H9 (cell line): ENCODE results near the gene CCDC34. TPM values are rescaled to one million over a fixed set of nuclear protein-coding genes. Genes with fewer than 3 reads are reported as not detected.

Experiments
- DNase-seq: peaks from one replicate; pipeline ENCODE4 v3.0.0-alpha.2; 2017
- H2AFZ ChIP-seq: one replicate; pipeline ENCODE4 v1.6.1; 2013; ENCODE audit warnings: mild to moderate bottlenecking, low read length, control low read depth, moderate library complexity
- H2AK5ac ChIP-seq: 2 replicates; pipeline ENCODE4 v1.6.1; 2013; ENCODE audit warnings: low read length, control low read depth, mixed read lengths; ENCODE audit not compliant: insufficient read length
- H2BK120ac ChIP-seq: one replicate; pipeline ENCODE4 v1.6.1; 2013; ENCODE audit warnings: low read depth, mild to moderate bottlenecking, low read length, control low read depth, inconsistent platforms; ENCODE audit not compliant: poor library complexity, severe bottlenecking
- H2BK12ac ChIP-seq: 2 replicates; pipeline ENCODE4 v1.6.1; 2013; ENCODE audit warnings: low read length, control low read depth, mixed read lengths, low read depth; ENCODE audit not compliant: insufficient read length
- H2BK15ac ChIP-seq: 2 replicates; pipeline ENCODE4 v1.6.1; 2013; ENCODE audit warnings: low read depth, low read length, control low read depth
- H2BK20ac ChIP-seq: one replicate; pipeline ENCODE4 v1.6.1; 2013; ENCODE audit warnings: low read depth, mild to moderate bottlenecking, low read length, control low read depth, inconsistent platforms; ENCODE audit not compliant: poor library complexity, severe bottlenecking
- H2BK5ac ChIP-seq: 2 replicates; pipeline ENCODE4 v1.6.1; 2013; ENCODE audit warnings: low read length, control low read depth, mixed read lengths; ENCODE audit not compliant: insufficient read length
- H3K14ac ChIP-seq: 2 replicates; pipeline ENCODE4 v1.6.1; 2013; ENCODE audit warnings: low read length, control low read depth; ENCODE audit not compliant: insufficient read depth
- H3K18ac ChIP-seq: 2 replicates; pipeline ENCODE4 v1.6.1; 2013; ENCODE audit warnings: low read depth, mild to moderate bottlenecking, mixed read lengths, low read length, control low read depth; ENCODE audit not compliant: insufficient read length
- H3K23ac ChIP-seq: 2 replicates; pipeline ENCODE4 v1.6.1; 2013; ENCODE audit warnings: low read length, control low read depth, mixed read lengths, low read depth; ENCODE audit not compliant: insufficient read length
- H3K23me2 ChIP-seq: 2 replicates; pipeline ENCODE4 v1.6.1; 2013; ENCODE audit warnings: low read depth, mild to moderate bottlenecking, mixed read lengths, low read length, control low read depth; ENCODE audit not compliant: insufficient read length, poor library complexity, severe bottlenecking
- H3K27ac ChIP-seq: 2 replicates; pipeline ENCODE4 v1.5.1; 2013; ENCODE audit warnings: low read length, control low read depth, mixed read lengths, low read depth; ENCODE audit not compliant: insufficient read length
- H3K27me3 ChIP-seq: 2 replicates; pipeline ENCODE4 v1.6.1; 2013; ENCODE audit warnings: low read length, control low read depth, inconsistent platforms; ENCODE audit not compliant: insufficient read depth
- H3K4ac ChIP-seq: 2 replicates; pipeline ENCODE4 v1.6.1; 2013; ENCODE audit warnings: low read depth, mild to moderate bottlenecking, control low read depth, inconsistent platforms, low read length, moderate library complexity
- H3K4me1 ChIP-seq: 2 replicates; pipeline ENCODE4 v1.6.1; 2013; ENCODE audit warnings: low read length, control low read depth, inconsistent platforms; ENCODE audit not compliant: insufficient read depth
- H3K4me2 ChIP-seq: 2 replicates; pipeline ENCODE4 v1.6.1; 2013; ENCODE audit warnings: low read length, control low read depth, mixed read lengths; ENCODE audit not compliant: insufficient read length, insufficient read depth
- H3K56ac ChIP-seq: 2 replicates; pipeline ENCODE4 v1.6.1; 2013; ENCODE audit warnings: low read depth, mild to moderate bottlenecking, mixed read lengths, low read length, control low read depth; ENCODE audit not compliant: insufficient read length
- H3K79me1 ChIP-seq: 2 replicates; pipeline ENCODE4 v1.6.1; 2013; ENCODE audit warnings: low read depth, mild to moderate bottlenecking, moderate library complexity, low read length, control low read depth, inconsistent platforms; ENCODE audit not compliant: insufficient read depth, poor library complexity, severe bottlenecking
- H3K79me2 ChIP-seq: 2 replicates; pipeline ENCODE4 v1.6.1; 2013; ENCODE audit warnings: low read length, control low read depth, inconsistent platforms; ENCODE audit not compliant: insufficient read depth
- H3K9ac ChIP-seq: 2 replicates; pipeline ENCODE4 v1.6.1; 2013; ENCODE audit warnings: low read length, control low read depth, mixed read lengths; ENCODE audit not compliant: insufficient read length; ENCODE audit errors: extremely low read depth
- H3K9me3 ChIP-seq: one replicate; pipeline ENCODE4 v1.6.1; 2013; ENCODE audit warnings: low read depth, low read length, inconsistent platforms; ENCODE audit not compliant: control insufficient read depth
- H3T11ph ChIP-seq: one replicate; pipeline ENCODE4 v1.6.1; 2013; ENCODE audit warnings: mild to moderate bottlenecking, low read length, control low read depth, inconsistent platforms
- H4K20me1 ChIP-seq: one replicate; pipeline ENCODE4 v1.6.1; 2013; ENCODE audit not compliant: control insufficient read depth, insufficient read length, insufficient read depth
- H4K5ac ChIP-seq: 2 replicates; pipeline ENCODE4 v1.6.1; 2013; ENCODE audit warnings: low read depth, mild to moderate bottlenecking, mixed read lengths, low read length, control low read depth; ENCODE audit not compliant: insufficient read length
- H4K8ac ChIP-seq: replicated peaks from 2 replicates; pipeline ENCODE4 v1.6.1; 2013; ENCODE audit warnings: low read length, control low read depth, mixed read lengths, low read depth; ENCODE audit not compliant: insufficient read length
- H4K91ac ChIP-seq: 2 replicates; pipeline ENCODE4 v1.6.1; 2013; ENCODE audit warnings: low read depth, mild to moderate bottlenecking, moderate library complexity, mixed read lengths, low read length, control low read depth; ENCODE audit not compliant: insufficient read length
- H3K27ac Mint-ChIP-seq, 3 experiments: 2 replicates in 2 of 3; 3 replicates in 1 of 3; pipeline ENCODE4 v1.8.0; 2020 to 2021; ENCODE audit warnings: mixed read lengths in 3 of 3, mild to moderate bottlenecking in 1 of 3, moderate library complexity in 1 of 3
- H3K27me3 Mint-ChIP-seq: 2 replicates; pipeline ENCODE4 v1.8.0; 2021; ENCODE audit warnings: low read depth, mild to moderate bottlenecking, moderate library complexity, mixed read lengths
- H3K36me3 Mint-ChIP-seq, 3 experiments: 2 replicates in 2 of 3; 3 replicates in 1 of 3; pipeline ENCODE4 v1.8.0; 2020 to 2021; ENCODE audit warnings: low read depth in 3 of 3, mixed read lengths in 3 of 3; ENCODE audit not compliant: insufficient read depth in 1 of 3
- H3K4me1 Mint-ChIP-seq, 2 experiments: 2 replicates each; pipeline ENCODE4 v1.8.0; 2020; ENCODE audit warnings: mixed read lengths in 2 of 2
- H3K4me3 Mint-ChIP-seq, 2 experiments: 2 replicates in 1 of 2; 3 replicates in 1 of 2; pipeline ENCODE4 v1.8.0; 2020 to 2021; ENCODE audit warnings: mild to moderate bottlenecking in 2 of 2, mixed read lengths in 2 of 2, moderate library complexity in 1 of 2
- H3K9me3 Mint-ChIP-seq, 2 experiments: 2 replicates in 1 of 2; 3 replicates in 1 of 2; pipeline ENCODE4 v1.8.0; 2020; ENCODE audit warnings: mild to moderate bottlenecking in 2 of 2, mixed read lengths in 2 of 2, moderate library complexity in 1 of 2
- CTCF ChIP-seq: fragments of 200-600 bp; sonication (generic); conservative IDR thresholded peaks from 3 replicates; pipeline ENCODE4 v1.8.0; 2021; ENCODE audit warnings: antibody characterized with exemption, mild to moderate bottlenecking
- WGBS: extraction: QIAGEN DNeasy Blood & Tissue Kit; methylation state at CpG from one replicate; pipeline ENCODE4 v1.1.7; 2013; ENCODE audit warnings: missing lambda C conversion rate, low lambda C conversion rate, mixed read lengths; ENCODE audit not compliant: insufficient read length; ENCODE audit errors: extremely low coverage; 5-methylcytosine and 5-hydroxymethylcytosine counted together
- total RNA-seq: library from RNA; stranded (reverse); gene quantifications from 2 replicates; pipeline ENCODE4 v1.2.1, GENCODE V29; 2021

Gene CCDC34
- total RNA-seq, 1 experiment from 2014 or later = 25.2 TPM

DNA sequence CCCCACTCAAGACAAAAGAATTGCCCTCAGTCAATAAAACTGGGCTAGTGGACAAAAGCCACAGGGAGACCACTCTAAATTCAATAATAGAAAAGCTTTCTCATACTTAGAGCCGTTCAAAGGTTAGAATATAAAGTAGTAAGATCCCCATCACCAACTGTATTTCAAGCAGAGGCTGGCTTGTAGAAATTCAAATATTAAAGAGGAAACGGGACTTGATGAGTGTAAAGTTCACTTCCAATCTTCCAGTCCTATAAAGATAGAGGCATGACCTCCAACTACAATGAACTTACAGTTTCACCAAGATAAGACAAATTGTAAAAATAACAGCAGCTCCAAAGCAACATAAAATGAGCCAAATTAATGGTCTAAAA lies 70.4 kb downstream of the CCDC34 start:
- Histone ChIP-seq H2BK120ac (no peak overlapping the region), H2BK20ac (no peak overlapping the region), H3K4me2 (no peak overlapping the region), H2BK12ac (no peak overlapping the region), H3K18ac (no peak overlapping the region), H3T11ph (no peak overlapping the region), H3K79me1 (no peaks in the 10 kb centered on the region), H3K23ac (no peak overlapping the region), H4K5ac (no peak overlapping the region), H3K27ac (no peak overlapping the region), H2BK5ac (no peak overlapping the region), H2BK15ac (no peak overlapping the region), H3K9me3 (peaks cover 14% of the 10 kb centered on the region), H3K23me2 (no peaks in the 10 kb centered on the region), H2AFZ (no peak overlapping the region), H3K79me2 (no peaks in the 10 kb centered on the region), H3K27me3 (no peaks in the 10 kb centered on the region), H3K4ac (no peak overlapping the region), H3K14ac (no peak overlapping the region), H3K4me1 (no peaks in the 10 kb centered on the region), H2AK5ac (no peak overlapping the region), H3K9ac (no peak overlapping the region), H3K56ac (no peak overlapping the region), H4K91ac (no peak overlapping the region), H4K20me1 (peaks cover 2% of the 10 kb centered on the region), H4K8ac (no peak overlapping the region)
- no peak overlapping the region for H3K4me3 Mint-ChIP-seq
- peaks cover 19% of the 10 kb centered on the region in 2 experiments for H3K4me1 Mint-ChIP-seq
- H3K9me3 Mint-ChIP-seq = peaks cover 32 to 34% of the 10 kb centered on the region in 2 experiments
- no peak for DNase-seq
- WGBS = no CpG with 5 or more reads among the region's 2 CpGs
- H3K27ac Mint-ChIP-seq = no peak overlapping the region
- peaks cover 24 to 36% (median 28%) of the 10 kb centered on the region in 3 experiments for H3K36me3 Mint-ChIP-seq
- no peaks in the 10 kb centered on the region; the same call in 1 of the 2 replicates for H3K27me3 Mint-ChIP-seq
- no peak for TF ChIP-seq CTCF
